ENCODE results near the gene GIPC3. TPM values are rescaled to one million over a fixed set of nuclear protein-coding genes. Genes with fewer than 3 reads are reported as not detected.

GIPC3 gene
- total and polyA plus RNA-seq, 2 experiments from 2014 or later: 0.06 TPM; not detected in 1

- in situ Hi-C loops (cut with MboI): loop anchor here (25.0 kb wide), 1 partner anchor 293 kb away; no protein-coding TSS in a partner anchor
These were observed 19.7 kb downstream of the GIPC3 start for GRCh38 chr19:3604987-3605343.

DNA sequence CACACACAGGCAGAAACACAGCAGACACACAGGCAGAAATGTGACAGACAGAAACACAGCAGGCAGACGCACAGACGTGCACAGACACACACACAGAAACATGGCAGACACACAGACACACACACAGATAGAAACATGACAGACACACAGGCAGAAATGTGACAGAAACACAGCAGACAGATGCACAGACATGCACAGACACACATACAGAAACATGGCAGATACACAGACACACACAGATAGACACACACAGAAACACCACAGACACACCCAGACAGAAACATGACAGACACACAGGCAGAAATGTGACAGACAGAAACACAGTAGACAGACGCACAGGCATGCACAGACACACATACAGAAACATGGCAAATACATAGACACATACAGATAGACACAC, 20.1 kb downstream of the GIPC3 start:
- Histone ChIP-seq H3K27ac (no peak overlapping the region), H3K4me3 (no peak overlapping the region), H3K36me3 (ENCODE audit: low read depth) (no peaks in the 10 kb centered on the region), H3K9me3 (ENCODE audit: low read depth) (no peaks in the 10 kb centered on the region), H3K79me2 (ENCODE audit: insufficient read depth) (no peaks in the 10 kb centered on the region), H3F3A (ENCODE audit: insufficient read depth) (no peaks in the 10 kb centered on the region; the same call in 1 of the 2 replicates), H3K9me2 (ENCODE audit: insufficient read depth) (no peaks in the 10 kb centered on the region), H3K4me2 (ENCODE audit: unreplicated experiment) (no peak overlapping the region), H3K27me3 (replicated peaks; ENCODE audit: insufficient read depth) (no peaks in the 10 kb centered on the region), H3K9ac (no peak overlapping the region), H4K20me1 (ENCODE audit: insufficient read depth) (no peaks in the 10 kb centered on the region), H2AFZ (no peak overlapping the region), H3K4me1 (ENCODE audit: insufficient read depth) (no peaks in the 10 kb centered on the region)
- no peak for DNase-seq
- 89 to 98% methylated on average over 3 of the region's 3 CpGs for WGBS, 2 experiments (ENCODE audit: low coverage in 1 of 2, low lambda C conversion rate in 2 of 2, missing lambda C conversion rate in 2 of 2)
- in situ Hi-C loops (cut with MboI): loop anchor here (25.0 kb wide), 1 partner anchor 293 kb away; no protein-coding TSS in a partner anchor
- TF ChIP-seq EZH2 (IDR thresholded peaks at IDR 0.05; ENCODE audit: insufficient read depth, poor library complexity, severe bottlenecking) (no peak), EZH2phosphoT487 (IDR thresholded peaks at IDR 0.05; ENCODE audit: insufficient read depth, low read depth) (no peak)

More at GRCh38 chr19:3604987-3605343, 19.7 kb downstream of the GIPC3 start:
- no peak overlapping the region for H3K9ac ChIP-seq
- H3K4me1 ChIP-seq (ENCODE audit: insufficient read depth): no peaks in the 10 kb centered on the region
- TF ChIP-seq EZH2phosphoT487 (IDR thresholded peaks at IDR 0.05; ENCODE audit: insufficient read depth, low read depth): no peak
- TF ChIP-seq EZH2 (IDR thresholded peaks at IDR 0.05; ENCODE audit: insufficient read depth, poor library complexity, severe bottlenecking): no peak
- H3K27me3 ChIP-seq (replicated peaks; ENCODE audit: insufficient read depth): no peaks in the 10 kb centered on the region
- H3K4me2 ChIP-seq (ENCODE audit: unreplicated experiment): no peak overlapping the region
- no peaks in the 10 kb centered on the region for H3K9me3 ChIP-seq (ENCODE audit: low read depth)
- no peak overlapping the region for H3K4me3 ChIP-seq
- no peaks in the 10 kb centered on the region for H4K20me1 ChIP-seq (ENCODE audit: insufficient read depth)
- H3K79me2 ChIP-seq (ENCODE audit: insufficient read depth): no peaks in the 10 kb centered on the region
- no peaks in the 10 kb centered on the region; the same call in 1 of the 2 replicates for H3F3A ChIP-seq (ENCODE audit: insufficient read depth)
- 76 to 82% methylated on average over 9 to 11 of the region's 11 CpGs for WGBS, 2 experiments (ENCODE audit: low coverage in 1 of 2, low lambda C conversion rate in 2 of 2, missing lambda C conversion rate in 2 of 2)
- H3K36me3 ChIP-seq (ENCODE audit: low read depth): no peaks in the 10 kb centered on the region
- no peak overlapping the region for H3K27ac ChIP-seq
- H3K9me2 ChIP-seq (ENCODE audit: insufficient read depth): no peaks in the 10 kb centered on the region
- no peak overlapping the region for H2AFZ ChIP-seq
- no peak for DNase-seq

GRCh38 chr19:3605770-3606169, 20.5 kb downstream of the GIPC3 start:
- Histone ChIP-seq H3K36me3 (ENCODE audit: low read depth) (no peaks in the 10 kb centered on the region), H2AFZ (peak overlapping the region; percentile 80; the same call in 1 of the 2 replicates), H3K4me1 (ENCODE audit: insufficient read depth) (no peaks in the 10 kb centered on the region), H3K9me3 (ENCODE audit: low read depth) (no peaks in the 10 kb centered on the region), H3K4me3 (peak overlapping the region; percentile 70), H3F3A (ENCODE audit: insufficient read depth) (no peaks in the 10 kb centered on the region; the same call in 1 of the 2 replicates), H3K4me2 (ENCODE audit: unreplicated experiment) (peak overlapping the region; percentile 68), H3K27ac (no peak overlapping the region), H3K9ac (peak overlapping the region; percentile 79; the same call in 1 of the 2 replicates), H3K79me2 (ENCODE audit: insufficient read depth) (no peaks in the 10 kb centered on the region), H4K20me1 (ENCODE audit: insufficient read depth) (no peaks in the 10 kb centered on the region), H3K9me2 (ENCODE audit: insufficient read depth) (no peaks in the 10 kb centered on the region), H3K27me3 (replicated peaks; ENCODE audit: insufficient read depth) (no peaks in the 10 kb centered on the region)
- no peak for TF ChIP-seq EZH2 (IDR thresholded peaks at IDR 0.05; ENCODE audit: insufficient read depth, poor library complexity, severe bottlenecking)
- TF ChIP-seq EZH2phosphoT487 (IDR thresholded peaks at IDR 0.05; ENCODE audit: insufficient read depth, low read depth): no peak
- DNase-seq: no peak
- WGBS, 2 experiments (ENCODE audit: low coverage in 1 of 2, low lambda C conversion rate in 2 of 2, missing lambda C conversion rate in 2 of 2): 75 to 79% methylated on average over 5 of the region's 5 CpGs
- in situ Hi-C loops (cut with MboI): loop anchor here (25.0 kb wide), 1 partner anchor 293 kb away; no protein-coding TSS in a partner anchor

DNA sequence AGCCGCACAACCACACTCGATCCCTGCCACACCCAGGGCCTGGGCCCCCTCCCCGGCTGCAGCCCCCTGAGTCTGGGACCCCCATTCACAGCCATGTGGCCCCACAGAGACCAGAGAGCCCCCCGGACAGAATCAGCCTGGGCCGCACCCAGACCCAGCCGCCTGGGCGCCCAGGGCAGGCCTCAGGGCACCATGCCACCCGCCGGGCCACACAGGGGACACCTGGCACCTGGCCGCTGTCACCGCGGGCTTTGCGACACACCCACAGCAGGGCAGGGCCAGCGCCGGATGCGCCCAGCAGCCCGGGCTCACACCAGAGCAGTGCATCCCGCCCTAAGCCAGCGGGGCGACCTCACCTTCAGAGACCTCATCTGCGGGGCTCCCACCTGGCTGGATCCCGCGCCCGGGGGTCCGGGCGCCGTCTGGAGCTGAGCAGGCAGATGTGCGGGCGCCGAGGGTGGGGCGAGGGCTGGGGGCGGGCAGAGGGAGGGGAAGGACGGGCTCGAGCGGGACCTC, 21.0 kb downstream of the GIPC3 start:
- H3K36me3 ChIP-seq (ENCODE audit: low read depth): no peaks in the 10 kb centered on the region
- TF ChIP-seq EZH2phosphoT487 (IDR thresholded peaks at IDR 0.05; ENCODE audit: insufficient read depth, low read depth) (no peak), EZH2 (IDR thresholded peaks at IDR 0.05; ENCODE audit: insufficient read depth, poor library complexity, severe bottlenecking) (no peak)
- DNase-seq: peak; percentile 37
- no peak overlapping the region for H3K27ac ChIP-seq
- H4K20me1 ChIP-seq (ENCODE audit: insufficient read depth): no peaks in the 10 kb centered on the region
- in situ Hi-C loops (cut with MboI): loop anchor here (25.0 kb wide), 1 partner anchor 294 kb away; no protein-coding TSS in a partner anchor
- H3K9ac ChIP-seq: peak overlapping the region; percentile 79
- H3K9me3 ChIP-seq (ENCODE audit: low read depth): no peaks in the 10 kb centered on the region
- H3K9me2 ChIP-seq (ENCODE audit: insufficient read depth): no peaks in the 10 kb centered on the region
- H3K27me3 ChIP-seq (replicated peaks; ENCODE audit: insufficient read depth): no peaks in the 10 kb centered on the region
- no peaks in the 10 kb centered on the region for H3K4me1 ChIP-seq (ENCODE audit: insufficient read depth)
- H3F3A ChIP-seq (ENCODE audit: insufficient read depth): no peaks in the 10 kb centered on the region; the same call in 1 of the 2 replicates
- H3K4me3 ChIP-seq: peak overlapping the region; percentile 70
- peak overlapping the region; percentile 68 for H3K4me2 ChIP-seq (ENCODE audit: unreplicated experiment)
- peak overlapping the region; percentile 80 for H2AFZ ChIP-seq
- 13 to 14% methylated on average over 23 to 25 of the region's 35 CpGs for WGBS, 2 experiments (ENCODE audit: low coverage in 1 of 2, low lambda C conversion rate in 2 of 2, missing lambda C conversion rate in 2 of 2)
- H3K79me2 ChIP-seq (ENCODE audit: insufficient read depth): no peaks in the 10 kb centered on the region
